ENCODE data around the gene CLDN20. TPM values are rescaled to one million over a fixed set of nuclear protein-coding genes. Genes with fewer than 3 reads are reported as not detected.

CLDN20 gene
- total and polyA plus RNA-seq, 2 of the 8 experiments (the other 6 are each of a cell fraction or from before 2014, with no cell fraction given) = not detected

DNA sequence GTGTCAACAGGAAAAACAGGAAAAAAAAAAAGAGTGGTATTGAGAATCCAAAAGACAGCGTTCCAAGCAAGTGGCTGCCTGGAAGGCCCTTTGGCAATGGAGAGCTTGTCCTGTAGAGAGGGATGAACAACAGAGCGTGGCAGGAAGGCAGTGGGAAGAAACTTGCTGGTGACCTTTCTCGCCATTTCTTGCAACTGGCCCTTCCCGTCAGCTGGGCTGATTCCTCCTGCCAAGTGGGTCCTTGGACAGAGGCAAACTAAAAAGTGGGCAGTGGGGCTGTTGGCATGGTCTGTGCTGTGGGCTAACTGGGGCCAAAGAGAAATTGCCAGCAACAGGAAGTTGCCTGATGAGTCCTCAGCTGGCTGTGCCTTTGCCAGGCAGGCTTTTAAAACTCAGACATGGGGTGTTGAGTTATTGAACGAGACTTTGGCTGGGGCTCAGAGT is 43.9 kb upstream of the CLDN20 start:
- no peak for TF ChIP-seq YY1 (IDR thresholded peaks at IDR 0.05; ENCODE audit: low read depth, low read length)
- no peak for TF ChIP-seq NRF1 (IDR thresholded peaks at IDR 0.05; ENCODE audit: low read depth, low read length)
- no peak for TF ChIP-seq POLR2AphosphoS5 (IDR thresholded peaks at IDR 0.05; ENCODE audit: low read depth, low read length)
- TF ChIP-seq CBX5 (IDR thresholded peaks at IDR 0.05; ENCODE audit: low read depth, low read length) = no peak
- TF ChIP-seq SIRT6 (IDR thresholded peaks at IDR 0.05; ENCODE audit: low read length) = no peak
- no peak for TF ChIP-seq BACH1 (IDR thresholded peaks at IDR 0.05; ENCODE audit: low read length)
- TF ChIP-seq SAP30 (IDR thresholded peaks at IDR 0.05; ENCODE audit: insufficient read depth, insufficient replicate concordance, low read length) = no peak
- no peak for TF ChIP-seq HDAC2 (IDR thresholded peaks at IDR 0.05; ENCODE audit: borderline replicate concordance in 1 of 2, low read depth in 2 of 2, low read length in 2 of 2)
- Histone ChIP-seq H3K9me3 (ENCODE audit: insufficient read depth in 2 of 2, low read depth in 1 of 2, low read length in 1 of 2) (no peaks in the 10 kb centered on the region), H3K79me1 (ENCODE audit: low read depth, low read length) (no peaks in the 10 kb centered on the region; the same call in 1 of the 2 replicates), H2BK15ac (ENCODE audit: low read length) (no peak overlapping the region; the same call in 1 of the 2 replicates), H4K5ac (ENCODE audit: insufficient read length, low read depth, low read length) (no peak overlapping the region), H2BK12ac (ENCODE audit: low read depth, low read length) (no peak overlapping the region), H3K79me2 (ENCODE audit: control insufficient read depth in 1 of 2, insufficient read depth in 2 of 2, low read length in 2 of 2) (no peaks in the 10 kb centered on the region), H3K4me1 (replicated peaks in 1 of 4; ENCODE audit: control insufficient read depth in 3 of 4, insufficient read depth in 4 of 4, low read length in 3 of 4) (peaks cover 0 to 5% (median 3%) of the 10 kb centered on the region in 4 experiments; a peak in 2 of 7 replicates), H4K20me1 (replicated peaks in 1 of 2; ENCODE audit: control insufficient read depth in 1 of 2, insufficient read depth in 2 of 2, low read length in 2 of 2) (no peaks in the 10 kb centered on the region), H3K56ac (replicated peaks; ENCODE audit: insufficient read length, low read depth, low read length) (no peak overlapping the region), H2BK120ac (replicated peaks; ENCODE audit: low read depth, low read length) (no peak overlapping the region), H3K27me3 (replicated peaks in 1 of 4; ENCODE audit: control insufficient read depth in 3 of 4, extremely low read depth in 1 of 4, insufficient read depth in 3 of 4, low read length in 3 of 4) (no peaks in the 10 kb centered on the region), H3K9ac (replicated peaks in 1 of 4; ENCODE audit: extremely low read depth in 1 of 4, low read depth in 3 of 4, low read length in 3 of 4) (no peak overlapping the region), H3K14ac (ENCODE audit: insufficient read length) (no peak overlapping the region), H2AFZ (ENCODE audit: low read length) (no peak overlapping the region), H3K23me2 (ENCODE audit: low read depth, low read length) (no peaks in the 10 kb centered on the region), H2BK5ac (ENCODE audit: low read depth, low read length) (no peak overlapping the region), H3K36me3 (ENCODE audit: control insufficient read depth in 2 of 4, insufficient read depth in 4 of 4, low read length in 3 of 4) (no peaks in the 10 kb centered on the region), H4K8ac (ENCODE audit: extremely low read depth, insufficient read depth, low read length) (no peak overlapping the region), H4K91ac (replicated peaks; ENCODE audit: insufficient read length, low read length) (no peak overlapping the region), H3K27ac (ENCODE audit: low read depth, low read length) (no peak overlapping the region), H3K4me3 (ENCODE audit: extremely low read depth in 1 of 4, insufficient read depth in 2 of 4, low read depth in 3 of 4, low read length in 4 of 4) (no peak overlapping the region), H2AK5ac (ENCODE audit: low read depth, low read length) (no peak overlapping the region), H3K4ac (replicated peaks; ENCODE audit: insufficient read length, low read depth, low read length) (no peak overlapping the region), H3K4me2 (ENCODE audit: insufficient read depth in 1 of 2, low read depth in 2 of 2, low read length in 2 of 2) (no peak overlapping the region), H3K23ac (ENCODE audit: insufficient read length) (no peak overlapping the region), H3K18ac (ENCODE audit: extremely low read depth, low read length) (no peak overlapping the region), H2BK20ac (ENCODE audit: low read length) (no peak overlapping the region)
- ChIA-PET POLR2A (ENCODE audit: partially characterized antibody) (no interaction called here), CTCF (ENCODE audit: partially characterized antibody) (interaction anchor here (0.6 to 1.8 kb wide), 2 partner anchors 11 to 137 kb away, joined by 3 to 7 read pairs; no protein-coding TSS in a partner anchor)
- WGBS, 2 experiments (ENCODE audit: extremely low coverage in 1 of 2, insufficient coverage in 1 of 2, insufficient read length in 1 of 2, insufficient replicate concordance in 2 of 2, low coverage in 1 of 2, low lambda C conversion rate in 2 of 2, missing lambda C conversion rate in 1 of 2) = 91% methylated on average over 5 of the region's 5 CpGs; no CpG with 5 or more reads in 1 of the 2 experiments
- DNase-seq (ENCODE audit: low read depth in 1 of 2, low spot score in 2 of 2) (no peak), FAIRE-seq (no peak)

All from H1 (cell line).